Keratinocyte (primary cell): Measurements from ENCODE around the gene TEN1.

Source experiments
- CTCF ChIP-seq, 3 experiments: IDR thresholded peaks in 1 of 3; conservative IDR thresholded peaks in 1 of 3; optimal IDR thresholded peaks in 1 of 3; 2 replicates in 2 of 3; 3 replicates in 1 of 3; pipeline versions ENCODE3 to v1.5.1; 2011; ENCODE audit warnings: low read length in 3 of 3, mild to moderate bottlenecking in 3 of 3, moderate library complexity in 2 of 3, control low read depth in 1 of 3, inconsistent platforms in 1 of 3; ENCODE audit not compliant: insufficient read depth in 2 of 3; ENCODE audit errors: extremely low read depth in 1 of 3
- EZH2 ChIP-seq: IDR thresholded peaks from one replicate; pipeline ENCODE4 v1.6.1; 2012; ENCODE audit warnings: inconsistent platforms, mild to moderate bottlenecking, low read length, moderate library complexity

- no peak for TF ChIP-seq CTCF (optimal IDR thresholded peaks at IDR 0.05 in 1 of 3, IDR thresholded peaks at IDR 0.05 in 1 of 3, conservative IDR thresholded peaks at IDR 0.05 in 1 of 3; ENCODE audit: extremely low read depth in 1 of 3, insufficient read depth in 2 of 3, low read length in 3 of 3)
- TF ChIP-seq EZH2: no peak
Observed at GRCh38 chr17:76038050-76038449, 59.0 kb downstream of the TEN1 start.
